Activated naive CD8-positive, alpha-beta T cell (primary cell): Measurements from ENCODE around the gene CDKAL1.
"Not testable (repeated sequence)": the region's sequence is repeated elsewhere in the genome, so short reads cannot be mapped to it uniquely, and the experiment has no call there.

Experiments
- H3K27ac Mint-ChIP-seq: one replicate; pipeline ENCODE4 v1.8.0; 2021; ENCODE audit warnings: mixed read lengths
- H3K27me3 Mint-ChIP-seq: one replicate; pipeline ENCODE4 v1.8.0; 2021; ENCODE audit warnings: mixed read lengths
- H3K36me3 Mint-ChIP-seq: one replicate; pipeline ENCODE4 v1.8.0; 2021; ENCODE audit warnings: mixed read lengths
- H3K4me1 Mint-ChIP-seq: one replicate; pipeline ENCODE4 v1.8.0; 2021; ENCODE audit warnings: low read depth, mixed read lengths
- H3K4me3 Mint-ChIP-seq: one replicate; pipeline ENCODE4 v1.8.0; 2021; ENCODE audit warnings: mild to moderate bottlenecking, mixed read lengths
- H3K9me3 Mint-ChIP-seq: one replicate; pipeline ENCODE4 v1.8.0; 2021; ENCODE audit warnings: low read depth, mixed read lengths

The CDKAL1 gene

GRCh38 chr6:20534295-20535262 is at the start of gene CDKAL1:
CDKAL1 (plus strand) TSS chr6:20534457; CDS start chr6:20546351, 11,894 bp downstream.
- Mint-ChIP-seq H3K4me3 (peak within 1 kb of the TSS; percentile 100), H3K4me1 (peaks cover 43% of the 10 kb centered on the region), H3K36me3 (peaks cover 5% of the 10 kb centered on the region), H3K27ac (peak within 1 kb of the TSS; percentile 99), H3K9me3 (no peaks in the 10 kb centered on the region), H3K27me3 (peaks cover 1% of the 10 kb centered on the region)

GRCh38 chr6:20486641-20487040 is 47.6 kb upstream of the CDKAL1 start:
- H3K36me3 Mint-ChIP-seq = peaks cover 22% of the 10 kb centered on the region
- H3K27me3 Mint-ChIP-seq = no peaks in the 10 kb centered on the region
- H3K4me1 Mint-ChIP-seq = no peaks in the 10 kb centered on the region
- no peak overlapping the region for H3K4me3 Mint-ChIP-seq
- no peaks in the 10 kb centered on the region for H3K9me3 Mint-ChIP-seq
- H3K27ac Mint-ChIP-seq = no peak overlapping the region

GRCh38 chr6:20487669-20488375 is 46.4 kb upstream of the CDKAL1 start:
- Mint-ChIP-seq H3K36me3 (peaks cover 22% of the 10 kb centered on the region), H3K4me1 (no peaks in the 10 kb centered on the region), H3K4me3 (no peak overlapping the region), H3K27ac (no peak overlapping the region), H3K9me3 (no peaks in the 10 kb centered on the region), H3K27me3 (no peaks in the 10 kb centered on the region)

- no peak overlapping the region for H3K27ac Mint-ChIP-seq
- H3K9me3 Mint-ChIP-seq = no peaks in the 10 kb centered on the region
- H3K27me3 Mint-ChIP-seq = no peaks in the 10 kb centered on the region
These were observed 43.7 kb upstream of the CDKAL1 start for GRCh38 chr6:20490591-20490990.

GRCh38 chr6:20492099-20492498 is 42.2 kb upstream of the CDKAL1 start:
- Mint-ChIP-seq H3K27ac (no peak overlapping the region), H3K36me3 (peaks cover 15% of the 10 kb centered on the region)

More at GRCh38 chr6:20490591-20490990, 43.7 kb upstream of the CDKAL1 start:
- no peak overlapping the region for H3K4me3 Mint-ChIP-seq
- H3K4me1 Mint-ChIP-seq = no peaks in the 10 kb centered on the region
- H3K36me3 Mint-ChIP-seq = peaks cover 19% of the 10 kb centered on the region

GRCh38 chr6:20497216-20498040 is 36.8 kb upstream of the CDKAL1 start:
- H3K9me3 Mint-ChIP-seq = no peaks in the 10 kb centered on the region
- no peak overlapping the region for H3K4me3 Mint-ChIP-seq
- H3K27me3 Mint-ChIP-seq = no peaks in the 10 kb centered on the region
- H3K4me1 Mint-ChIP-seq = no peaks in the 10 kb centered on the region
- no peaks in the 10 kb centered on the region for H3K36me3 Mint-ChIP-seq
- H3K27ac Mint-ChIP-seq = no peak overlapping the region

More at GRCh38 chr6:20492099-20492498, 42.2 kb upstream of the CDKAL1 start:
- H3K9me3 Mint-ChIP-seq = no peaks in the 10 kb centered on the region
- no peaks in the 10 kb centered on the region for H3K27me3 Mint-ChIP-seq
- H3K4me1 Mint-ChIP-seq = no peaks in the 10 kb centered on the region
- H3K4me3 Mint-ChIP-seq = no peak overlapping the region

- H3K9me3 Mint-ChIP-seq = no peaks in the 10 kb centered on the region
- H3K4me1 Mint-ChIP-seq = no peaks in the 10 kb centered on the region
- no peak overlapping the region for H3K27ac Mint-ChIP-seq
- H3K27me3 Mint-ChIP-seq = no peaks in the 10 kb centered on the region
- no peaks in the 10 kb centered on the region for H3K36me3 Mint-ChIP-seq
- H3K4me3 Mint-ChIP-seq = no peak overlapping the region
These were observed 36.2 kb upstream of the CDKAL1 start for GRCh38 chr6:20498041-20498385.

GRCh38 chr6:20509212-20509611 is 25.0 kb upstream of the CDKAL1 start:
- no peaks in the 10 kb centered on the region for H3K9me3 Mint-ChIP-seq
- no peak overlapping the region for H3K4me3 Mint-ChIP-seq
- no peak overlapping the region for H3K27ac Mint-ChIP-seq
- no peaks in the 10 kb centered on the region for H3K36me3 Mint-ChIP-seq
- no peaks in the 10 kb centered on the region for H3K4me1 Mint-ChIP-seq
- H3K27me3 Mint-ChIP-seq = peaks cover 3% of the 10 kb centered on the region

- H3K27me3 Mint-ChIP-seq = peaks cover 3% of the 10 kb centered on the region
- no peaks in the 10 kb centered on the region for H3K9me3 Mint-ChIP-seq
- no peak overlapping the region for H3K27ac Mint-ChIP-seq
- H3K4me3 Mint-ChIP-seq = no peak overlapping the region
- H3K36me3 Mint-ChIP-seq = no peaks in the 10 kb centered on the region
- H3K4me1 Mint-ChIP-seq = no peaks in the 10 kb centered on the region
These were observed 22.4 kb upstream of the CDKAL1 start for GRCh38 chr6:20511852-20512251.

- H3K27me3 Mint-ChIP-seq, H3K4me3 Mint-ChIP-seq, H3K36me3 Mint-ChIP-seq, H3K27ac Mint-ChIP-seq, H3K9me3 Mint-ChIP-seq: not testable (repeated sequence)
- peaks cover 11% of the 10 kb centered on the region for H3K4me1 Mint-ChIP-seq
These were observed 9.0 kb upstream of the CDKAL1 start for GRCh38 chr6:20525208-20525607.

- H3K4me1 Mint-ChIP-seq = peaks cover 14% of the 10 kb centered on the region
- H3K36me3 Mint-ChIP-seq, H3K27me3 Mint-ChIP-seq, H3K27ac Mint-ChIP-seq, H3K9me3 Mint-ChIP-seq, H3K4me3 Mint-ChIP-seq: not testable (repeated sequence)
These were observed 5.2 kb upstream of the CDKAL1 start for GRCh38 chr6:20529086-20529448.

GRCh38 chr6:20532881-20533280 is 1.4 kb upstream of the CDKAL1 start:
- Mint-ChIP-seq H3K36me3 (peaks cover 3% of the 10 kb centered on the region), H3K9me3 (no peaks in the 10 kb centered on the region), H3K4me3 (no peak overlapping the region), H3K27me3 (peaks cover 1% of the 10 kb centered on the region), H3K4me1 (peaks cover 36% of the 10 kb centered on the region), H3K27ac (no peak overlapping the region)

- Mint-ChIP-seq H3K27ac (peak overlapping the region; percentile 99), H3K36me3 (peaks cover 4% of the 10 kb centered on the region), H3K27me3 (peaks cover 1% of the 10 kb centered on the region), H3K9me3 (no peaks in the 10 kb centered on the region), H3K4me3 (peak overlapping the region; percentile 100), H3K4me1 (peaks cover 40% of the 10 kb centered on the region)
These were observed 437 bp upstream of the CDKAL1 start for GRCh38 chr6:20533746-20534294.

GRCh38 chr6:20538131-20538662 is 3.9 kb downstream of the CDKAL1 start:
- peaks cover 8% of the 10 kb centered on the region for H3K36me3 Mint-ChIP-seq
- peaks cover 62% of the 10 kb centered on the region for H3K4me1 Mint-ChIP-seq
- H3K27ac Mint-ChIP-seq = no peak overlapping the region
- H3K9me3 Mint-ChIP-seq = no peaks in the 10 kb centered on the region
- H3K27me3 Mint-ChIP-seq = no peaks in the 10 kb centered on the region
- no peak overlapping the region for H3K4me3 Mint-ChIP-seq
